NT2/D1 (cell line): Measurements from ENCODE around the gene NME5.

ENCODE experiments used
- SUZ12 ChIP-seq: IDR thresholded peaks from 2 replicates; pipeline ENCODE4 v1.6.1; 2011; ENCODE audit not compliant: insufficient read length, insufficient read depth; ENCODE audit errors: extremely low read depth
- YY1 ChIP-seq: IDR thresholded peaks from 2 replicates; pipeline ENCODE4 v1.6.1; 2011; ENCODE audit not compliant: insufficient read length, insufficient read depth
- ZNF274 ChIP-seq: IDR thresholded peaks from 2 replicates; pipeline ENCODE4 v1.6.1; 2011; ENCODE audit warnings: mild to moderate bottlenecking, low read depth, low read length

DNA sequence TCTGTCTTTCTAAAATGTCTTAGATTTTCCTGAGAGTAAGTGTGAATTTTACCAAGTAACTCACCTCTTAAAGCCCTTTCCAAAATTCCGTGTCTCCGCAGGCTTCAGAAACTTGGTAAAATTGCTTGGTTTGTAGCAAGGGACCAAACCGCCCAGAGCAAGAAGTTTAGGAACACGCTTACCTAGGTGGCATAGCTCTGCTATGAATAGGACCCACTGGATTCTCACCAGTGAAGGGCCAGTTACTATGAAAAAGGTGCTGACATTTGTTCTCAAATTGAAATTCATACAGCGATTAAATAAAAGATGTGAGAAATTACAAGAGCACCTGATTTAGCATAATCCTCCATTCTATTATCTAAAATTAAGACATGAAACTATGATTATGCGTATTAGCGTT, 6.7 kb downstream of the NME5 start:
- no peak for TF ChIP-seq ZNF274
- TF ChIP-seq YY1: no peak
- no peak for TF ChIP-seq SUZ12
